Activated T-helper 1 cell treated with anti-CD3 and anti-CD28 coated beads, Interleukin-2, amount 50 U/mL, for 16 hours (primary cell): ENCODE measurements around the gene NLGN2.
"Not testable (repeated sequence)": the region's sequence is repeated elsewhere in the genome, so short reads cannot be mapped to it uniquely, and the experiment has no call there.

Experiments used
- DNase-seq, 2 donors: peaks; one replicate each; pipeline ENCODE4 v3.0.0-alpha.2; 2020; ENCODE audit warnings: low read depth in 1 of 2, low spot score in 1 of 2

NLGN2 gene

DNA sequence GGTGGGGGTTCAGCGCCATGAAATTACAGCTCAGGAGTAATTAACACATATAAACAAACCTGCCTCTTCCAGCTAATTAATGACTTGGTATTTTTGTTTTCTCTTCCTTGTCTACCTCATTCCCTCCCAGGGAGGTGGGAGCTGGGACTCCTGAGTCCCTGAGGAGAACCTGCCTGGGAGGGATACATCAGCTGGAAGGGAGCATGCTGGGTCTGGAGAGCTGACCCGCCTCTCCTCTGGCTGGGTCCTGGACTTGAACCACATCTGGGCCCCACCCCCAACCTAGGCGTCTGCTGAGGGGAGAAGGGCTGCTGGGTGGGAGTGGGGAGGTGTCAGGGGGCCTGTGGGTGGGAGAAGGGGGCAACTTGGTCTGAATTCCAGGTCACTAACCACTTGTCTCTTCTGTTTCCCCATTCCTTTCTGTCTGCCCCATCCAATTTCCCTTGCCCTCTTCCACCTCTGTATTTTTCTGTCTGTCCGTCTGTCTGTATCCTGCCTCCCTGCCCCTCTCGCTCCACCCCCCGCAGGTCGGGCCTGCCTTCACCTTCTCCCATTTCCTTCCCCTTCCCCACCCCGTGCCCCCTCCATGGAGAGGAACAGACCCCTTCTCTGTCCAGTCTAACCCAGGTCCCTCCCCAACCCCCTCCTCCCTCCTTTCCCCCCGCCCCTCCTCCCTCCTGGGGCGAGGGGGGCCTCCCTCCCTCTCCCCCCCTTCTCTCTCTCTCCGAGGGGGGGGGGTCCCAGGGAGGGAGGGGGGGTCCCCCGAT is at the start of gene NLGN2:
TSS of gene NLGN2 (plus strand) at position 361 of the 767 bp plus-strand sequence. CDS start 411 bp downstream, outside the sequence.
- DNase-seq: no peak

DNA sequence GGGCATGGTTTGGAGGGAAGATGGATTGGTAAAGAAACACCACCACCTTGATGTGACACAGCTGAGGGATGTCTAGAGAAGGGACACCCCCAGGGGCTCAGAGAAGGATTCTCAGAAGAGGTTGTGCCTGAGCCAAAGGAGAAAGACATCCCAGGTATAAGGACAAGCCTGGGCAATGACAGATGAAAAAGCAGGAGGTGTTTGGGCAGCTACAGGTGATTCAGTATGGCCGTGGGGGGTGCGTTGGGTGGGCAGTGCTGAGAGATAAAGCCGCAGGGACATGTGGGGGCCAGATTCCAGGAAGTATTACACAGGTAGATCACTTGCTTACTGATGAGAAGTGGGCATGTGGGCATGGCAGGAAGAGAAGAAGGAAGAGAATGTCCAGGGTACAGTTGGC is 45.7 kb upstream of the NLGN2 start:
- DNase-seq: no peak

DNA sequence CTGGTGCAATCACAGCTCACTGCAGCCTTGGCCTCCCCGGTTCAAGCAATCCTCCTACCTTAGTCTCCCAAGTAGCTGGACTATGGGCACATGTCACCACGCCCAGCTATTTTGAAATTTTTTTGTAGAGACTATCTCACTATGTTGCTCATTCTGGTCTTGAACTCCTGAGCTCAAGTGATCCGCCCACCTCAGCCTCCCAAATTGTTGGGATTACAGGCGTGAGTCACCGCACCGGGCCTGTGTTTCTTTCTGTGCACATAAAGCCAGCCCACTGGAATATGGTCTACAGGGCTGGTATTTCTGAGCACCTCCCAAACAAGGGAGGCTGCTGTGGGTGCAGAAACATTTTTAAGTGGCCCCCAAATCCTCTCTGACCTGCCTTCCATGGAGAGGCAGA is 44.3 kb upstream of the NLGN2 start:
- DNase-seq: no peak

DNA sequence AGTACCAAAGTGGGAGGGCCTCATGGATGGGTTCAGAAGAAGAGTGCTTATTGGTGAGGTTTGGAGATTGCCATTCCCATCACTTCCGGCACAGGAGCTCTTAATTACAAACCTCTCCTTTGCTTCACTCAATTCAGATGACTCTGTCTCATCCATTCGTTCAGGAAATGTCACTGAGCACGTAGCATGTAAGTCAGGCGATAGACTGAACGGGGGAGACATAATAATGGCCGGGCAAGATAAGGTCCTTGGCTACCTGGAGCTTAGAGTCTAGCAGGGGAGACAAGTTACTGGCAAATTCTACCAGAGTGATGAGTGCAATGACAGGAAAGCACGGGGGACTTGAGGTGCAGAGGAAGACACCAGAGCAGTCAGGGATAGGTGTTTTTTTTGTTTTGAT is 41.7 kb upstream of the NLGN2 start:
- not testable (repeated sequence) for DNase-seq

DNA sequence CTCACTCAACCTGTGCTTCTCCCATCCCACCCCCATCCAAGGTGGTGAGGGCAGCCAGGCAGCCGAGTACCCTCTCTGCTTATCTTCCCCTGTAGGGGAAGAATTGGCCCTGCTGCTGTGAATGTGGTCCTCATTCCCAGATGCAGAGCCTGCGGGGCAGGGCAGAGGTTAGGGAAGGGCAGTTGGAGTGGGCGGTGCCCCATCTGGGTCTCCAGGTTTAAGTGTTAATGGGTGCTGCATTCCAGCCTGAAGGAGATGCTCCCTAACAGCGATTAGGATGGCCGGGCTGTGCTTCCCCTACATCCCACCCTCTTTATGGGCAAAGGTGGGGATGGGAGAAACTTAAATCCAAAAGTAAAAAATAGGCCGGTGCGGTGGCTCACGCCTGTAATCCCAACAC is 40.6 kb upstream of the NLGN2 start:
- DNase-seq: no peak

DNA sequence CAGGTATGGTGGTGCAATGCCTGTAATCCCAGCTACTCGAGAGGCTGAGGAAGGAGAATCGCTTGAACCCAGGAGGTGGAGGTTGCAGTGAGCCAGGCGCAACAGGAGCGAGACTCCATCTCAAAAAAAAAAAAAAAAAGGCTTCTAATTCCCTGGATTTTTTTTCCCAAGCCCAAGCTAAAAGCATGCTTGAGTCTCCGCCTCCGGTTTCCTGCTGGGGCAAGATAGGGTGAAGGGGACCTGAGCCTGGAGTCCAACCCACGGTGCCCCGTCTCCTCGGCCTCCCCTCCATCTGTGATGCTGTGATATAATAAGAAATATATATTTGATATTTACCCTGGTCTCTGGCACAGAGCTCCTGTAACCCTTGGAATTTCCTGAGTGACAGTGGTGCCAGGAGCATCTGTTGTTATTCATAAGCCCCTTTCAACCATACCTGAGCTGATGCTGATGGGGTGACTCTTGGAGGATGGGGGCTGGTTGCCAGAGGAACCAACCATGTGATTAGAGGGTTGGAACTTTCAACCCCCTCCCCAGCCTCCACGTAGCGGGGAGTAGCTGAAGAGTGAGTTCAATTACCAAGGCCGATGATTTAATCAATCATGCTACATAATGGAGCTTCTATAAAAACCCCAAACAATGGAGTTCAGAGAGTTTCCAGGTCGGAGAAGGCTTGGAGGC is 39.6 kb upstream of the NLGN2 start:
- DNase-seq: no peak

DNA sequence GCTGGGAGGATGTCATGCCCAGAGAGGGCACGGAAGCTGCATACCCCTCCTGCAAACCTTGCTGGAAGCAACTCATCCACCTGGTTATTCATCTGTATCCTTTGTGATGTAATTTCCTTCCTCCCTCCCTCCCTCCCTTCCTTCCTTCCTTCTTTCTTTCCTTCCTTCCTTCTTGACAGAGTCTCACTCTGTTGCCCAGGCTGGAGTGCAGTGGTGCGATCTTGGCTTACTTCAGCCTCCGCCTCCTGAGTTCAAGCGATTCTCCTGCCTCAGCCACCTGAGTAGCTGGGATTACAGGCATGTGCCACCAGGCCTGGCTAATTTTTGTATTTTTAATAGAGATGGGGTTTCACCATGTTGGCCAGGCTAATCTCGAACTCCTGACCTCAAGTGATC is 39.0 kb upstream of the NLGN2 start:
- DNase-seq: not testable (repeated sequence)

DNA sequence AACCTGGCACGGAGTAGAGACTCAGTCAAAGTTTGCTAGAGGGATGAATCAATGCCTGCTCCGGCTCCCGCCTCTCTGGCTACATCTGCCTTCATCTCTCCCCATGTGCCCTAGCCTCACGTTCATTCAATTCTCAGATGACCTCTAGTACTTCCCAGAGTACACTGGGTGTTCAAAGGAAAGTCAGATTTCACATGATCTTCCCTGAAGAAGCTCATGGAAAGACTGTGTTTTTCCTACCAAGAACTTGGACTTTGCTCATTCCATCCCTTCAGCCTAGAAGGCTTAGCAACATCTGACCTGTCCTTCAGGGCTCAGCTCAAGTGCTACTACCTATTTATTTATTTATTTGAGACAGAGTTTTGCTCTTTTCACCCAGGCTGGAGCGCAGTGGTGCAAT is 37.8 kb upstream of the NLGN2 start:
- no peak for DNase-seq

DNA sequence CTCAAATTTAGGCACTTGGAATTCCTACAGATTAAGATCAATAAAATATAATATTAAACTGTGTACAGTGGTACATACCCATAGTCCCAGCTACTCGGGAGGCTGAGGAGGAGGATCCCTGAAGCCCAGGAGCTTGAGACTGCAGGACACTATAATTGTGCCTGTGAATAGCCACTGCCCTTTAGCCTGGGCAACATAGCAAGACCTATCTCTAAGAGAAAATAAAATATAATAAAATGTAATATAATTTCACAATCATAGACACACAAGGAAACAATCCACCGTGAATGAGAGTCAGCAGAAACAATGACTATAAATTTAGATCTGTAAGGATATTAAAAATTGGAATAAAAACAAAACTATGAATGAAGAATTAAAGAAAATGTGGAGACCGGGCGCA is 36.8 kb upstream of the NLGN2 start:
- DNase-seq: no peak

DNA sequence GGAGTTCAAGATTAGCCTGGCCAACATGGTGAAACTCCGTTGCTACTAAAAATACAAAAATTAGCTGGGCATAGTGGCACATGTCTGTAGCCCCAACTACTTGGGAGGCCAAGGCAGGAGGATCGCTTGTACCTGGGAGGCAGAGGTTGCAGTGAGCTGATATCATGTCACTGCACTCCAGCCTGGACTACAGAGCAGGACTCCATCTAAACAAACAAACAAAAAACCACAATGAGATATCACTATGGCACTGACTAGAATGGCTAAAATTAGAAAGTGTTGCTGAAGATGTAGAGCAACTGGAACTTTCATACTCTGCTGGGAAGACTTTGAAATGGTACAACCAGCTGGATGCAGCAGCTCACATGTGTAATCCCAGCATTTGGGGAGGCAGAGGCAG is 33.3 kb upstream of the NLGN2 start:
- DNase-seq: no peak

DNA sequence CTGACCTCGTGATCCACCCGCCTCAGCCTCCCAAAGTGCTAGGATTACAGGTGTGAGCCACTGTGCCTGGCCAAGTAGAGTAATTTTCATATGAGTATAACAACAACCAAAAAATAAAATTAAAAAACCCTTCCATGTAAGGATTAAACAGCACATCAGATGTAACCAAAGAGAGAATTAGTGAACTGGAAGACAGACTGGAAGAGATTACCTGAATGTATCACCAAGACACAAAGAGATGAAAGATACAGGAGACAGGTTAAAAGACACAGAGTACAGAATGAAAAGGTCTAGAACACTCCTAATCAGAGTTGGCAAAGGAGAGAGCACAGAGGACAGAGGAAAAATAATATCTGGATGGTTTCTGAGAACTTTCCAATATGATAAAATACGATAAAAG is 28.5 kb upstream of the NLGN2 start:
- DNase-seq: no peak

DNA sequence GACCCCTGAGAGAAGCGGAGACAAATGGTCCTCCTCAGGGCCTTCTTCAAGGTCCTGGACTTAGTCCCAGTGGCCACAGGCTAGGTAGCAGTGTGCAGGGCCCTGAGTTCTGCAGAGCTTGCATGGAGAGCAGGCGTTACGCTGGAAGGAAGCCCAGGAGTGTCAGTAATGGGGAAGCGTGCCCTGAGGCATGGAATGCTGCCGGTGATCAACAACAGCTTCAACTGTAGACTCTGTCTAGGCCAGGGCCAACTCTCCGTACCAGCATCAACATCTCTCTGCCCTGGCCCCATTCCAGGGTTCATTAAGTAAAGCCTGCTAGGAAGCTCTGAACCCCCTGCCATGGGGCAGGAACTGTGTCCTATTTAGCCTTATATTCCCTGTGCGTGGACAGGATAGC is 27.3 kb upstream of the NLGN2 start:
- no peak for DNase-seq

DNA sequence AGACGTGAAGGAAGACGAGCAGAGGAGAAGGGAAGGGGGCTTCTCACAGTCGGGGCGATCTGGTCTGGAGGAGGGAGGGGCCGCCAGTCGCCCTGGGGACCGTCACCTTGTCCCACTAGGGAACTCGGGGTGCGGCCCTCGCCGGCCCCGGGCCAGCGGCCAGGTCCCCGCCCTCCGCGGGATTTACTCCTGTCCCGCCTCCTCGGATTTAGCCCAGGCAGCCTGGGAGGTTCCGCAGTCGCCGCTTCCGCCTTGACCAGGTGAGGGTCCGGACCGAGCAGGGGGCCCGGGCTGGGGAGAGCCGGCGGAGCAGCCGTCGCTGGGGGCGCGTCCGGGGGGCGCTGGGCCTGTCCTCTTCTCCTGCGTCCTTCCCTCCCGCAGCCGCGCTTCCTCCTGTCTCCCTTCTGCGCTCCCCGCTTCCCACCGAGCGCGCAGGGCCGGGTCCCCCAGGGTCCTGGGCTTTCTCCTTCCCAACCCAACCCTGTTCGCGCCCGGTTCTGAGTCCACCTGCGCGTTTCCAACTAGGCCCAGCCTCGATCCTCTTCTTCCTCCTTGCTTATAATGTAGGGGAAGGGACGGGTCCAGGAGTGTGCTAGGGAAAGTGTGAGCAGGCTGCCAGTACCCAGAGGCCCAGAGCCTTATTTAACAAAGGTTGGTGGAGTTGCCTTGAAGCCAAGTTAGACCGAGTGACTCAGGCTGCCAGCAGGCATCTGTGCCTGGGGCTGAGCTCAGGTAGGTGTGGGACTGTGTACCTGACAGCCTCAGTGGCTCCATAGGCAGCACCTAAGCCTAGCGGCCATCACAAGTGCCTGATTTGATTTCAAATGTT is 26.6 kb upstream of the NLGN2 start, which contains the start of gene TNK1:
TSS of gene TNK1 (plus strand) at position 235 of the 829 bp plus-strand sequence. CDS start 1,838 bp downstream, outside the sequence.
- no peak for DNase-seq

DNA sequence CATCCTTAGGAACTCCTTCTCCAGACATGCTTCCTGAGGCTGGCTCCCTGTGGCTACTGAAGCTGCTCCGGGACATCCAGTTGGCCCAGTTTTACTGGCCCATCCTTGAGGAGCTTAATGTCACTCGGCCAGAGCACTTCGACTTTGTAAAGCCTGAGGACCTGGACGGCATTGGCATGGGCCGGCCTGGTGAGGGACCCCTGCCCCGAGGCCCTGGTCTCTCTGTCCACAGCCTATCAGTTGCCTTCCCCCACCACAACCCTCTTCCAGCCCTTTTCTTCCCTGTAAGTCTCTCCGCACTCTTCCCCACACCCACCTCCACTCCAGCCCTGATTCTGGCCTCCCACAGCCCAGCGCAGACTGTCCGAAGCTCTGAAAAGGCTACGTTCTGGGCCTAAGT is 24.7 kb upstream of the NLGN2 start:
- no peak for DNase-seq

DNA sequence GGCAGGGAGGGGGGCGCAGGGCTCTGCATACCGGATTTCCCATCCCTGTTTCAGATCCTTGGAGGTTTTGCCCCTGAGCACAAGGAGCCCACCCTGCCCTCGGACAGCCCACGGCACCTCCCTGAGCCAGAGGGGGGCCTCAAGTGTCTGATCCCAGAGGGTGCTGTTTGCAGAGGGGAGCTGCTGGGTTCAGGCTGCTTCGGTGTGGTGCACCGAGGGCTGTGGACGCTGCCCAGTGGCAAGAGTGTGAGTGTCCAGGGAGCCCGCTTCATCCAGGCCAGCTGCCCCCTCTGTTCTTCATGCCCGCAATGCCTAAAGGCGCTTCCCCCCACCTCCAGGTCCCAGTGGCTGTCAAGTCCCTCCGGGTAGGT is 24.3 kb upstream of the NLGN2 start:
- DNase-seq: no peak

DNA sequence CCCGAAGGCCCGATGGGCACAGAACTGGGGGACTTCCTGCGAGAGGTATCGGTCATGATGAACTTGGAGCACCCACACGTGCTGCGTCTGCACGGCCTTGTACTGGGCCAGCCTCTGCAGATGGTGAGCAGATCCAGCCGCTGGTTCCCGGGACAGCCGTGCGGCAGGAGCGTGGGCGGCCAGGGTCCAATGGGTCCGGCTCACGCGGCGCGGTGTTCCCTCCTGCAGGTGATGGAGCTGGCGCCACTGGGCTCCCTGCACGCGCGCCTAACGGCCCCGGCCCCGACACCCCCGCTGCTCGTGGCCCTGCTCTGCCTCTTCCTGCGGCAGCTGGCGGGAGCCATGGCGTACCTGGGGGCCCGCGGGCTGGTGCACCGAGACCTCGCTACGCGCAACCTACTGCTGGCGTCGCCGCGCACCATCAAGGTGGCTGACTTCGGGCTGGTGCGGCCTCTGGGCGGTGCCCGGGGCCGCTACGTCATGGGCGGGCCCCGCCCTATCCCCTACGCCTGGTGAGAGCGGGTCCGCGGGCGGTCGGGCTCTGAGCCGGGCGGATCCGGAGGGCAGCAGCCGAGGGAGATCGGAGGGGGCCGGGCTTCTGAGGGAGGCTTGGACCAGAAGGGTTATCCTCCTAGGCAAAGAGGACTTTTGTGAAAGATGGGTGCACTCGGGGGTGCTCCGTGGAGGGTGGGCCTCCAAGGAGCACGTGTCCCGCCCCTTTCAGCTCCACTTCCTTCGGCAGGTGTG is 23.7 kb upstream of the NLGN2 start:
- peak; percentile 57 to 71 for DNase-seq

DNA sequence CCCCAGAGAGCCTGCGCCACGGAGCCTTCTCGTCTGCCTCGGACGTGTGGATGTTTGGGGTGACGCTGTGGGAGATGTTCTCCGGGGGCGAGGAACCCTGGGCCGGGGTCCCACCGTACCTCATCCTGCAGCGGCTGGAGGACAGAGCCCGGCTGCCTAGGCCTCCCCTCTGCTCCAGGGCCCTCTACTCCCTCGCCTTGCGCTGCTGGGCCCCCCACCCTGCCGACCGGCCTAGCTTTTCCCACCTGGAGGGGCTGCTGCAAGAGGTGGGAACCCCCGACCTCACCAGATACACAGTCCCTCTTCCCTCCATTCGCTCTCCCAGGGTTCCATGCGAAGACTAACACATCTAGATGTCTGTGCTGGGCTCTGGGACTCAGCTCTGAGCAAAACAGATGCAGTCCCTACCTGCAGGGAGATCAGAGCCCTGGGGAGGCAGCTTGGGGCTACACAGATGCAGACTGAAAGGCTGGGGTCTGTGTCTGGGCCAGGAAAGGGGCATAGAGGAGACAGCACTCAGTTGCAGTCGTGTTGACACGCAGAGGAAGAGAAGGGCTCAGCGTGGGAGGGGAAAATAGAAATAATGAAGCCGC is 23.1 kb upstream of the NLGN2 start:
- no peak for DNase-seq

DNA sequence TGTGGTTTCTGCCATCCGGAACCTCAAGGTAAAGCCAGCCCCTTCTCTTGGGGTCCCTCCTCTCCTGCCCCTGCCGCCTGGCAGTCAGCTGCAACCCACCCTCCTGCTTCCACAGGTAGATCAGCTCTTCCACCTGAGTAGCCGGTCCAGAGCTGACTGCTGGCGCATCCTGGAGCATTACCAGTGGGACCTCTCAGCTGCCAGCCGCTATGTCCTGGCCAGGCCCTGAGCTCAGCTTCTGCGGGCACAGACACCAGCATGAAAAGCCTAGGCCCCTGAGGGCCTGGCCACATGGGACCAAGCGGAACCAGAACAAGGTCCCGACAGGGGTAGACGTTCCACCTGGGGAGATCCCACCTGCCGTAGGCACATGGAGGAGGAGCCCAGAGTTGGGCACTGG is 18.8 kb upstream of the NLGN2 start:
- no peak for DNase-seq

DNA sequence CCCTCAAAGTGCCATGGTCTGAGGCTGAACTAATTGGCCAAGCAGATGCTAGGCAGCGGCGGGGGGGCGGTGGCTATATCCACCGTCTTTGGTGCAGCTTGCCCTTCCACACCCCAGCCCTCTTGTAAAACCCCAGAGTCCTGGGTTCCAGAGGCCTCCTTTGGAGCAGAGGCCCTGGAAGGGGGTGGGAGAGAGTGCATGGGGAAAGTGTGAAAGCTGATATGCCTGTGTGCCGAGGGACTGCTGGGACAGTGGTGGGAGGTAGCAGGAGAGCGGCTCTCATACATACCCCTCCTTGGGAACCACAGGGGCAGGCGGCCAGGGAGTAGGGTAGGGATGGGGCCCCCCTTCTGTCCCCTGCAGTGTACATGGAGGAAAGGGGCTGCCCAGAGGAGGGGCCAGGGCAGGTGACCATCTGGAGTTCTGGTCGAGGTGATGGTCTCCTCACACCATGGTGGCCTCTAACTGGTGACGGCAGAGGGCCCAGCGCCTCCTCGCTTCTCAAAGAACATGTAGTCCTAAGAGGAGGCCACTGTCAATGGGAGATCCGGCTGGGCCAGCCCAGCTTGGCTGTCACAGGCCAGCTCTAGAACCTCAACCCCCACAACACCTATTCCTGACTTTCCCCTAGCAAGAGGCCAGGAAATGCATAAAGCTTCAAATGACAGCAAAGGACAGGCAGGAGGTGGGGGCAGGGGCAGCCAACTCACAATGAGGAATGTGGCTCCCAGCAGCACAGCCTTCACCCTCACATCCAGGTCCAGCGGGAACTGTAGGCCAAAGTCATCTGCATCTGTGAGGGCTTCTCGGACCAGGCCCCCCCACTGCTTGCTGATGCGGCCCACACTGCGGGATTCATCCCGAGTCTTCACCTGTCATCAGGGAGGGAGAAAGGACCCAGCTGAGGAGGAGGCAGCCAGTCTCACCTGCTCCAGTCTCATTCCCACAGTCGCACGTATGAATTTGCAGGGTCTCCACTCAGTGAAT is 17.4 kb upstream of the NLGN2 start:
- no peak for DNase-seq

DNA sequence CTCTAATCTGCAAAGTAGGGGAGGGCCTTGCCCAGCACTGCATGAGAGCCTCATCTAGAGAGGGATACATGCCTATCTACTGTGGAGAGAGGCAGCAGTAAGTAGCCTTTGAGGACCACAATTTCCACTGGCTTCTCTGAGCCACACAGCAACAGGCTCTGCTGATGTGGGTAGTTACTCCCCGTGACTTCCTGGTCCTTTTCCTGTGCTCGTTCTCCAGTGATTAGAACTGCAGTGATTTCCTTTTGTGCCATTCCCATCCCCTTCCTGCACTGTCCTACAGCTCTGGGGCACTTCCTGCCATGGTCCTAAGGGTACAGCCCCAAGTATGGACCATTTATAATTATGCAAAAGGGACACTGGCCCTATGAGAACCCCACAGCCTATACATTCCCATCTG is 16.3 kb upstream of the NLGN2 start:
- no peak for DNase-seq
